ENCODE measurements around the gene CD36. TPM values are rescaled to one million over a fixed set of nuclear protein-coding genes. Genes with fewer than 3 reads are reported as not detected.

The CD36 gene
- total and polyA plus RNA-seq, 2 donors (not counting 3 experiments of a cell fraction or from before 2014, with no cell fraction given): 0.58 to 0.87 TPM

- Histone ChIP-seq H3K4me3 (replicated peaks in 1 of 3; ENCODE audit: insufficient read depth in 1 of 3, low read depth in 1 of 3, low read length in 3 of 3) (no peak overlapping the region), H3K79me2 (ENCODE audit: control insufficient read depth, insufficient read depth, low read length) (no peaks in the 10 kb centered on the region), H4K20me1 (replicated peaks; ENCODE audit: control insufficient read depth, extremely low read depth, insufficient read depth, low read length) (no peaks in the 10 kb centered on the region), H3K4me1 (ENCODE audit: control insufficient read depth, extremely low read depth, insufficient read depth, low read length) (no peaks in the 10 kb centered on the region), H3K9me3 (replicated peaks; ENCODE audit: control insufficient read depth, insufficient read depth, low read length) (no peaks in the 10 kb centered on the region), H3K9me1 (replicated peaks; ENCODE audit: control insufficient read depth, extremely low read depth, insufficient read depth, low read length) (no peaks in the 10 kb centered on the region), H3K27ac (ENCODE audit: insufficient read depth, low read depth, low read length) (no peak overlapping the region), H3K27me3 (ENCODE audit: control insufficient read depth in 2 of 2, insufficient read depth in 2 of 2, low read length in 2 of 2) (no peaks in the 10 kb centered on the region), H2AFZ (ENCODE audit: low read depth, low read length) (no peak overlapping the region), H3K36me3 (ENCODE audit: control insufficient read depth in 2 of 2, extremely low read depth in 1 of 2, insufficient read depth in 2 of 2, low read length in 2 of 2) (no peaks in the 10 kb centered on the region), H3K9ac (replicated peaks; ENCODE audit: extremely low read depth, insufficient read depth, low read length) (no peak overlapping the region), H3K4me2 (ENCODE audit: insufficient read depth, low read length) (no peak overlapping the region)
- TF ChIP-seq CTCF (IDR thresholded peaks at IDR 0.05; ENCODE audit: extremely low read depth in 1 of 2, insufficient read depth in 1 of 2, low read depth in 1 of 2, low read length in 2 of 2) (peak; percentile 36 to 45), POLR2AphosphoS5 (IDR thresholded peaks at IDR 0.05; ENCODE audit: insufficient read depth, low read depth, low read length) (no peak)
- CTCF ChIA-PET: interaction anchor here (0.6 to 1.7 kb wide), 12 partner anchors 8 to 811 kb away, joined by 3 to 50 read pairs (median 4); no protein-coding TSS in a partner anchor
- dilution Hi-C loops (cut with MboI; ENCODE audit: extremely low pct_ligation_motif_present, low sequenced_read_pairs): no loop called here
- POLR2A ChIA-PET: no interaction called here
- no TSS peak for BruUV-seq (replicated peaks)
- intact Hi-C loops (cut with micrococcal nuclease): loop anchor here (1.0 to 5.0 kb wide), 5 partner anchors 162 to 599 kb away; partner anchors contain the start of gene GNAI1
- FAIRE-seq: peak; percentile 71
- peak; percentile 44 for DNase-seq (ENCODE audit: low read depth, low spot score)
Measured at GRCh38 chr7:80659120-80660055, 20.9 kb downstream of the CD36 start.

- FAIRE-seq: no peak
- TF ChIP-seq JUN (IDR thresholded peaks at IDR 0.05; ENCODE audit: borderline replicate concordance, insufficient read depth, insufficient read length, low read depth): no peak
- no peak for TF ChIP-seq FOS (IDR thresholded peaks at IDR 0.05; ENCODE audit: borderline replicate concordance, insufficient read depth, low read length)
- ChIA-PET POLR2A (no interaction called here), CTCF (interaction anchor here (1.2 kb wide), 1 partner anchor 587 kb away, joined by 3 read pairs; no protein-coding TSS in a partner anchor)
- Histone ChIP-seq H3K27ac (ENCODE audit: insufficient read depth, low read depth, low read length) (no peak overlapping the region), H3K27me3 (ENCODE audit: control insufficient read depth in 2 of 2, insufficient read depth in 2 of 2, low read length in 2 of 2) (no peaks in the 10 kb centered on the region), H3K4me3 (replicated peaks in 1 of 3; ENCODE audit: insufficient read depth in 1 of 3, low read depth in 1 of 3, low read length in 3 of 3) (no peak overlapping the region), H2AFZ (ENCODE audit: low read depth, low read length) (no peak overlapping the region), H3K9ac (replicated peaks; ENCODE audit: extremely low read depth, insufficient read depth, low read length) (no peak overlapping the region), H4K20me1 (replicated peaks; ENCODE audit: control insufficient read depth, extremely low read depth, insufficient read depth, low read length) (no peaks in the 10 kb centered on the region), H3K9me1 (replicated peaks; ENCODE audit: control insufficient read depth, extremely low read depth, insufficient read depth, low read length) (no peaks in the 10 kb centered on the region), H3K79me2 (ENCODE audit: control insufficient read depth, insufficient read depth, low read length) (no peaks in the 10 kb centered on the region), H3K4me1 (ENCODE audit: control insufficient read depth, extremely low read depth, insufficient read depth, low read length) (no peaks in the 10 kb centered on the region), H3K9me3 (replicated peaks; ENCODE audit: control insufficient read depth, insufficient read depth, low read length) (no peaks in the 10 kb centered on the region), H3K4me2 (ENCODE audit: insufficient read depth, low read length) (no peak overlapping the region), H3K36me3 (ENCODE audit: control insufficient read depth in 2 of 2, extremely low read depth in 1 of 2, insufficient read depth in 2 of 2, low read length in 2 of 2) (no peaks in the 10 kb centered on the region)
- no TSS peak for BruUV-seq (replicated peaks)
- intact Hi-C loops (cut with micrococcal nuclease): no loop called here
- no peak for DNase-seq (ENCODE audit: low read depth, low spot score)
- dilution Hi-C loops (cut with MboI; ENCODE audit: extremely low pct_ligation_motif_present, low sequenced_read_pairs): no loop called here
Measured at GRCh38 chr7:80660939-80661338, 22.5 kb downstream of the CD36 start.
